ENCODE results near the gene ABHD17B. TPM values are rescaled to one million over a fixed set of nuclear protein-coding genes. Genes with fewer than 3 reads are reported as not detected.

ABHD17B gene
- total RNA-seq, 1 donor from 2014 or later = 24.7 TPM

- H3K27me3 ChIP-seq (ENCODE audit: control insufficient read depth, insufficient read depth, low read length) = no peaks in the 10 kb centered on the region
- no peak for TF ChIP-seq CTCF (IDR thresholded peaks at IDR 0.05; ENCODE audit: insufficient read depth, low read length, severe bottlenecking)
- peak overlapping the region; percentile 76 for H3K4me3 ChIP-seq (ENCODE audit: low read depth, low read length)
- no peaks in the 10 kb centered on the region for H3K36me3 ChIP-seq (ENCODE audit: control insufficient read depth, insufficient read depth, low read length)
- DNase-seq (ENCODE audit: low read depth) (no peak), FAIRE-seq (no peak)
Measured at GRCh38 chr9:71911908-71912335, 929 bp upstream of the ABHD17B start.

GRCh38 chr9:71910650-71911060 is 338 bp downstream of the ABHD17B start:
- H3K27me3 ChIP-seq (ENCODE audit: control insufficient read depth, insufficient read depth, low read length) = no peaks in the 10 kb centered on the region
- peak overlapping the region; percentile 76 for H3K4me3 ChIP-seq (ENCODE audit: low read depth, low read length)
- DNase-seq (ENCODE audit: low read depth) = no peak
- no peaks in the 10 kb centered on the region for H3K36me3 ChIP-seq (ENCODE audit: control insufficient read depth, insufficient read depth, low read length)
- TF ChIP-seq CTCF (IDR thresholded peaks at IDR 0.05; ENCODE audit: insufficient read depth, low read length, severe bottlenecking) = no peak
- FAIRE-seq = no peak

GRCh38 chr9:71909887-71910649 is 925 bp downstream of the ABHD17B start:
- no peak for TF ChIP-seq CTCF (IDR thresholded peaks at IDR 0.05; ENCODE audit: insufficient read depth, low read length, severe bottlenecking)
- FAIRE-seq = no peak
- Histone ChIP-seq H3K4me3 (ENCODE audit: low read depth, low read length) (peak overlapping the region; percentile 76), H3K36me3 (ENCODE audit: control insufficient read depth, insufficient read depth, low read length) (no peaks in the 10 kb centered on the region), H3K27me3 (ENCODE audit: control insufficient read depth, insufficient read depth, low read length) (no peaks in the 10 kb centered on the region)
- DNase-seq (ENCODE audit: low read depth) = no peak

GRCh38 chr9:71908825-71909224 is 2.2 kb downstream of the ABHD17B start:
- DNase-seq (ENCODE audit: low read depth) = no peak
- Histone ChIP-seq H3K4me3 (ENCODE audit: low read depth, low read length) (peak overlapping the region; percentile 76), H3K27me3 (ENCODE audit: control insufficient read depth, insufficient read depth, low read length) (no peaks in the 10 kb centered on the region), H3K36me3 (ENCODE audit: control insufficient read depth, insufficient read depth, low read length) (no peaks in the 10 kb centered on the region)
- FAIRE-seq = no peak
- no peak for TF ChIP-seq CTCF (IDR thresholded peaks at IDR 0.05; ENCODE audit: insufficient read depth, low read length, severe bottlenecking)

- no peak for FAIRE-seq
- H3K36me3 ChIP-seq (ENCODE audit: control insufficient read depth, insufficient read depth, low read length) = no peaks in the 10 kb centered on the region
- no peak for DNase-seq (ENCODE audit: low read depth)
- no peak for TF ChIP-seq CTCF (IDR thresholded peaks at IDR 0.05; ENCODE audit: insufficient read depth, low read length, severe bottlenecking)
- H3K4me3 ChIP-seq (ENCODE audit: low read depth, low read length) = no peak overlapping the region
- no peaks in the 10 kb centered on the region for H3K27me3 ChIP-seq (ENCODE audit: control insufficient read depth, insufficient read depth, low read length)
Measured at GRCh38 chr9:71904076-71904475, 6.9 kb downstream of the ABHD17B start.

All from bronchial epithelial cell (primary cell).